HT-29 (cell line): ENCODE measurements around the gene FURIN. TPM values are rescaled to one million over a fixed set of nuclear protein-coding genes. Genes with fewer than 3 reads are reported as not detected.
"Not testable (repeated sequence)": the region's sequence is repeated elsewhere in the genome, so short reads cannot be mapped to it uniquely, and the experiment has no call there.

ENCODE experiments used
- DNase-seq: peaks from one replicate; pipeline ENCODE4 v3.0.0-alpha.2; 2015; ENCODE audit warnings: low spot score
- total RNA-seq: library from RNA; depleted of rRNA; stranded (reverse); fragments of >200 nt; shearing (Covaris generic); gene quantifications from 2 replicates; pipeline ENCODE4 v1.2.3, GENCODE V29; 2014

Gene FURIN
- total RNA-seq, 1 experiment from 2014 or later: 63.4 TPM

GRCh38 chr15:90914305-90915080, 46.1 kb downstream of the FURIN start:
- DNase-seq: no peak

- DNase-seq: no peak
These were observed 46.9 kb downstream of the FURIN start for GRCh38 chr15:90915216-90915807.

GRCh38 chr15:90915808-90916440, 47.5 kb downstream of the FURIN start:
- no peak for DNase-seq

- no peak for DNase-seq
These were observed 48.1 kb downstream of the FURIN start for GRCh38 chr15:90916461-90916860.

GRCh38 chr15:90917569-90917968, 49.2 kb downstream of the FURIN start:
- DNase-seq: no peak

GRCh38 chr15:90918034-90918788, 49.8 kb downstream of the FURIN start:
- DNase-seq: no peak

- no peak for DNase-seq
These were observed 50.4 kb downstream of the FURIN start for GRCh38 chr15:90918835-90919234.

GRCh38 chr15:90921887-90922286, 53.5 kb downstream of the FURIN start:
- no peak for DNase-seq

GRCh38 chr15:90922712-90923322, 54.4 kb downstream of the FURIN start:
- not testable (repeated sequence) for DNase-seq

GRCh38 chr15:90924375-90924774, 56.0 kb downstream of the FURIN start:
- no peak for DNase-seq

GRCh38 chr15:90926766-90927165, 58.4 kb downstream of the FURIN start:
- DNase-seq: not testable (repeated sequence)

- not testable (repeated sequence) for DNase-seq
These were observed 59.7 kb downstream of the FURIN start for GRCh38 chr15:90928106-90928505.

- DNase-seq: no peak
These were observed 61.0 kb downstream of the FURIN start for GRCh38 chr15:90929246-90930019.

GRCh38 chr15:90930861-90931574, 62.6 kb downstream of the FURIN start:
- DNase-seq: peak; percentile 9

- no peak for DNase-seq
These were observed 63.1 kb downstream of the FURIN start for GRCh38 chr15:90931575-90931827.

GRCh38 chr15:90931828-90932659, 63.7 kb downstream of the FURIN start, which contains the start of gene HDDC3:
HDDC3 (minus strand) TSS chr15:90932549; CDS start chr15:90932540, 9 bp downstream.
- peak; percentile 96 for DNase-seq

GRCh38 chr15:90932660-90932991, 64.2 kb downstream of the FURIN start:
- DNase-seq: no peak
